HG03103 (cell line): ENCODE results near the gene EBF4.
"Not testable (repeated sequence)": the region's sequence is repeated elsewhere in the genome, so short reads cannot be mapped to it uniquely, and the experiment has no call there.

ENCODE experiments used
- ATAC-seq: cut with Tn5 transposase; IDR thresholded peaks from one replicate; pipeline ENCODE4 v1.9.1; 2021; ENCODE audit warnings: low read depth; ENCODE audit not compliant: unreplicated experiment

Gene EBF4

DNA sequence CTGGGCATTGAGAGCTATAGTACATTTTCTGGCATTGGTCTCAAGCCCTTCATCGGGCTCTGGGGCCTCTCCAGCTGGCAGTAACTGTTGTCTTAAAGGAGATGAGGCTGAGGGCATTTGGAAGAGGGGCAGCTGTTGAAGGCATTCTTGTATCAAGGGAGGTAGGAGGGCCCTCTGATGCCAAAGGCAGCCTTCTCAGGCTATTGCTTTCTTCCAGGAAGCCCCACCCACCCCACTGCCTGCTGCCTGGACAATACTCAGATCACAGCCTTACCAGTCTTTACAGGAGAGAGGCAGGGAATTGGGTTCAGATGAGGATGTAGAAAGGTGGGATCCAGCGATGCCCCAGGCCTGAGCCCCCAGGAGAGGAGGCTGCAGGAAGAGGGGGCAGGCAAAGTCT lies 61.8 kb downstream of the EBF4 start:
- no peak for ATAC-seq

DNA sequence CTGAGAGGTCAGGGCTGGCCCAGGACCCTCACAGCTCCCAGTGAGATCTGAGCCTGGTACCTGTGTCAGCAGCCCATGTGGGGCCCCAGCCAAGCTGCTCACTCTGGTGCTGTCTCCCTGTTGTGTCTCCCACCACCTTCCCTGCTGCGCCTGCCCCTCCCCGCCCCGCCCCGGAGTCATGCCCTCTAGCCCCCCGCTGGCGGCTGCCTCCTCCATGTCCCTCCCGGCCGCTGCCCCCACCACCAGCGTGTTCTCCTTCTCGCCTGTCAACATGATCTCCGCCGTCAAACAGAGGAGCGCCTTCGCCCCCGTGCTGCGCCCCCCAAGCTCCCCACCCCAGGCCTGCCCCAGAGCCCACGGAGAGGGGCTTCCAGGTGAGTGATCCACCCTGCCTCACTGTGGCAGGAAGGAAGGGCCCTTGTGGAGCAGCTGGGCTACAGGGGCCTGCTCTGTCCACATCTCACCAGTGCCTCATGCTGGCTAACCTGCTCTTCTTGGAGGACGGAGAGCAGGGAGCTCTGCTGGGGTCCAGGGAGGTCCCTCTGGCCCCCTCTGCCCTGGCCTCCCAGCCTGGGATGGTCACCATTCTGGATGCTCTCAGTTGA lies 63.0 kb downstream of the EBF4 start:
- ATAC-seq = no peak

DNA sequence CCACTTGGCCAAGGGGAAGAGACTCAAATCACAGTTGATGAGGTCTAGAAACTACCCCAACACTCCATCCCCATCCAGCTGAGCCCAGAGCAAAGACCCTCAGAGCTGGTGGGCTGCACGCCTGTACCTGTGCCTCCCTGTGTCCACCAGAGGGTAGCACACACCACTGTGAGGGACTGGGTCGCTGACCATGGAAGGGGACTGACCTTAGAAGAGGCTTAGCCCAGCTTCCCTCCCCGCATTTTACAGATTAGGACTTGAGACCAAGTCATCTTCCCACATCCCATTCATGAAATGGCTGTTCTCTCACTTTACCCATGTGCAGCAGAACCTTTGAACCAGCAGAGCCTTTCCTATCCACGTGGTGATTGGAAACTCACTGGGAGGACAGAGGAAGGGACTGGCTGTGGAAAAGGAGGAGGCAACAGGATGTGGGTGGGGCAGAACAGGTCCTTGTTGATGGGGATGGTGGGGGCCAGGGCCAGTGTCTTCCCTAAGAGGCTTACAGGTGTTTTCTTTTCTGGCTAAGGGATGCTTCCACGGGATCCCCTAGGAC lies 63.6 kb downstream of the EBF4 start:
- no peak for ATAC-seq

DNA sequence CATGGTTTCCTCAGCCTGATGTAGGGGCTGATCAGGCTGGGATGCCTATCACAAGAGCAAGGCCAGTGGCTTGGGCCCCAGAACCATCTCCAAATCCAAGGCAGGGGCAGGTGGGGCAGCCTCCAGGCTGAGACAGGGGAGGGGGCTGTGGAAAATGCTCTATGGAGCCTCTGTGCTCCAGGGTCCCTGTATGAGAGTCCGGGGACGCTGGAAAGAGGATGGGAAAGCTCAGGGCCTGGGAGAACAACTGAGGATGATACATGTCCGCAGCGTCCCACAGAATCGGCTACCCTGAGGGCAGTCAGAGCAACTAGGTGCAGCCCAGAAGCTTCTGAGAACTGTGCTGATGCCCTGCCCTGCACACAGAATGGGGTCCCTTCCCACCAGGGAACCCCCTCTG lies 64.4 kb downstream of the EBF4 start:
- ATAC-seq = no peak

DNA sequence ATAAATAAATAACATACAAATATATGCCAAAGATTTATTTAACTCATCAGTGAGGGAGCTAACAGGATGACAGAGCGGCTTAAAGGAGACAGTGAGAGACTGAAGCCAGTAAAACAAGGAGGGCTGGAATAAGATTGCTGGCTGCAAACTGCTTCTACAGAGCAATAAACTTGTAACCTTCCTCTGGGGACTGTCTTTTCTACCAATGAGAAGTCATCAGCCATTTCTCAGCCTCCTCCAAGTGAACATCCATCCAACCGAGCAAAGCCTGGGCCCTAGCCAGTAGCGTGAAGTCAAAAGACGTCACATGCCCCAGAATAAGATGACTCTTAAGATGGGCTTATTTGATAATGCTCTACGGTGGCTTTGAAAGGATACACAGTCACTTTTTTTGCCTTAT lies 65.4 kb downstream of the EBF4 start:
- ATAC-seq = no peak

DNA sequence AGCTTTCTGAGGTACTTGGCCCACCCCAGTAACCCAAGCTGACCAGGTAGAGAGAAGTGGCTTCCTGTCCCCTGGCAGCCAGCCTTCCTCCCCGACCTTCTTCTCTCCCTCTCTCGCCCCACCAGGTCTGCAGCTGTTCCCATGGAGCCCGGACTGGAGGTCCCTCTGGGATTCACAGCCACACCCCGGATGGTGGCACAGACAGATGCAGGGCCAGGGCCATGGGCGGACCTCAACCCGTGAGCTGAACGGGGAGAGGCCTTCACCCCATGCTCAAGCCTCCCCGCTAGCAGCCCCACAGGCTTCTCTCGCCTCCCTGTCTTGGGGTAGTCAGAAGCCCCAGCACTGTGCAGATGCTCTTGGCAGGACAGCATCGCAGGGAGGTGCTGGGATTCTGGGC lies 66.6 kb downstream of the EBF4 start:
- ATAC-seq = no peak

DNA sequence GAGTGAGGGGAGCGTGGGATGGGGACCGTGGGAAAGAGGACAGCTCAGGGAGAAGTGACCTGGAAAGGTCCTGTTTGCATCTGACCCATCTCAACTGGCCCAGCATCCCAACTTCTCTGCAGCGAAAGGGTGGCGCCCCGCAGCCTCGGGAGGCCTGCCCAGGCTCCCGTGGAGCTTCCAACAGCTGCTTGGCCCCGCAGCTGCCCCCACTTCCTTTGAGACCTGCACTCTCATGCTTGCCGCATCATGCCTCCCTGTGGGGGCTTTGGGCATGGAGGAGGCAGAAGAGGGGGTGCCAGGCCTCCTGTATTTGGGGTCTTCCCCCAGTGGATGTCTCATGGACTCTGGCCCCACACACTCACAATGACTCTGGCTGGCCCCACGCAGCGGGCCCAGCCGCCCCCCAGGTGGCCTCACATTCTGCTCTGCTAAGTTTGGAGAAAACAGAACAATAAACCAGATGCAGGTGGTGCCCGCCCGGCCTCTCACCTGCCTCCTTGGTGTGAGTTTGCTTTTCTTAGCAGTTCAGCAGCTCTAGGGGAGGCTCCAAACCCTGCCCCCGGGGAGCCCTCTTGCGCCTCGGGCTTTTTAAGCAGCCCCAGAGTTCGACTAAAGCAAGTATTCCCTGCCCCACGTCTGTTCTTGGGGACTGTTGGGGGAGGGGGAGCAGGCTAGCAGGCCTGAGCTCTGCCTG lies 67.2 kb downstream of the EBF4 start:
- ATAC-seq = no peak

DNA sequence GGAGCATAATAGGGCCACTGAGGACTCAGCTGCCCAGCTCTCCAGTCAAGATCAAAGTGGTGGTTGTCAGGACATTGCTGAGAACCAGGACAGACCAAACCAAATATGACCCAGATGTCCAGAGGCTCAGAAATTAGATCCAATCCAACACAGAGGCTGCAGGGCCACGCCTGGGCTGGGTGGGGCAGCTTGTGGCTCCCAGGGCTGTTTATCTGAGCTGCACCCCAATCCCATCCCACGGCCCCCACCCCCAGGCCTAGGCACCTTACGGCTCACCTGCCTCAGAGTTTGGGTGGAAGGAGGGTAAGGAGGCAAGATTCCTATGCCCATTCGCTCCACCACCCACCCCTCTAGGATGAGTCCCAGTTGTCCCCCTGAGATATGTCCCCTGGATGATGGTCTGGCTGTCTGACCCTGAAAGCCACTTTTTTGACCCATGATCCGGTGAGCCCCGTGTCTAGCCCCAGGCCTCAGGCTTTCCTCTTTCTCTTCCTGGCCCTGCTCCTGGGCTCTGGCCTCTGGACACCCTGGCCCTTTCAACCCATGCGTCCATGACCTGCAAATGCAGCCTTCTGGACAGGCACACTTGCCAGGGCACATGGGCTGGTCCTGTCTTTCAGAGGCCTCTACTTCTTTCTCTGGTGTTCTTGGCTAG lies 67.8 kb downstream of the EBF4 start:
- ATAC-seq = no peak

DNA sequence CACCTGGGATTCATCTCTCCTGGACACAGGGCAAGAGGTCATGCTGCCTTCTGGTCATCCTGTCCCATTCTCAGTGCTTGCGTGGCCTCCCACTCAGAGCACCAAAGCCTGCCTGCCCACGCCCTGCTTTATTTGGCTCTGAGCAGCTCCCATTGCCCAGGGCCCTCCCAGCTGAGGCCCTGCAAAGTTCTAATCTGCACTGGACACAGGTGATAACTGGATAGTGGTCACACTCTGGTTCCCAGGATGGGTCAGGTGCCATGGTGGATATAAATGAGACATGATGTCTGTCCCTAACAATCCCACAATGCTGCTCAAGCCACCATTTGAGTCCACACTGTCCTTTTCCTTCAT lies 68.3 kb downstream of the EBF4 start:
- ATAC-seq = no peak

DNA sequence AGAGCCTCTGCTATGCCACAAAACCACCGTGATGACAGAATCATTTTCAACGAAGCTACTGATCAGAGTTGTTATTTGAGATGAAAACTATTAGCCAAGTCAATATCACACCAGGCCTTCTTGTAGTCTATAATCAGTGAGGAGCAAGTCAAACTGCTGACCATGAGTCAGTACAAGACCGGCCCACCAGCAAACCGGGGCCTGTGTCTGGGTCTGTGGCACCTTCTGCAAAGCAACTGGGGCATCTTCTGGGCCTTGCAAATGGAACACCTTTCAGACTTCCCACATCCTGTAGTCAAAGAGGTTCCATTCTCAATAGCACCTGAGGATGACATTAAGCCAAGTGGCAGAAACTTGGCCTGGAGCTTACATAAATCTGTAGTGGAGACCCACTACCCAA lies 69.3 kb downstream of the EBF4 start:
- ATAC-seq = no peak

DNA sequence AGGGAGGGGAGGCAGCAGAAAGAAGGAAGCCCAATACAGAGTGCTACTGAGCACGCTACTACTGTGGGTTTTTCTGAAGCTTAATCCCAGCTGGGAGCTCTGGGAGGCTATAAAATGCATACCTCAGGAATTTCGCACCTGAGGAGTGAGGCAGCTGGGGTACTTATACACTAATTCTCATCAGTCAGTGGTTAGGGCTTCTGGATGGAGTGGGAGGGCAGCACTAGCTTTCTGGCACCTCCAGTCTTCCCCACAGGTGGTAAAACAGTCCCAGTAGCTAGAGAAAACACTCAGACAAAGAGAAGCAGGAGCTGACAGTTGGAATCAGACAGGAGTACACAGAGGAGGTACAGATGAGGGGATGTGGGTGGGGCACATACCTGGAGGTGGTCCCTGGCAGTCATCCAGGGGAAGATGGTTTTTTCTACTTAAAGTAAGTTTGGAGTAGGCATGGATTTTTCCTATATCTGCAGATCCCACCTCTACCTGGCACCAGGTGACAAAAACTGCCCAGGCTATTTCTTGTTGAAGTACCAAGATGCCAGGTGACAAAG lies 70.1 kb downstream of the EBF4 start:
- ATAC-seq = no peak

DNA sequence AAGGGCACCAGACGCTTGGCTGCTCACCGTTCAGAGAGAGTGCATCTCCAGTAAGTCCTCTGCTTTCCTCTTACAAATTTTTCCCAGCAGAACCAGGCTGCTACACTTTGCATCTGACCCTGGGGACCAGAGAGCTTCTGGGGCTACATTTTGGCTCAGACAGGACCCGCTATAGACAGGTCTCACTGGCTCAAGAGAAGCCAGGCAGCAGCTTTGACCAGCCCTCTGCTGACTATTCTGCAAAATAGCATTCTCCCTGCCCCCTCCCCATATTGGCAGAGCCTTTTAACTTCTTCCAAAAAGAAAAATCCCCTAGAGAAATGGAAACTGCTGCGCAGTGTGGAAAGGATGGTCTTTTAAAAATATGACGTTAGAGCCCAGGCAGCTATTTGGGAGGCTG lies 70.6 kb downstream of the EBF4 start:
- ATAC-seq = no peak

DNA sequence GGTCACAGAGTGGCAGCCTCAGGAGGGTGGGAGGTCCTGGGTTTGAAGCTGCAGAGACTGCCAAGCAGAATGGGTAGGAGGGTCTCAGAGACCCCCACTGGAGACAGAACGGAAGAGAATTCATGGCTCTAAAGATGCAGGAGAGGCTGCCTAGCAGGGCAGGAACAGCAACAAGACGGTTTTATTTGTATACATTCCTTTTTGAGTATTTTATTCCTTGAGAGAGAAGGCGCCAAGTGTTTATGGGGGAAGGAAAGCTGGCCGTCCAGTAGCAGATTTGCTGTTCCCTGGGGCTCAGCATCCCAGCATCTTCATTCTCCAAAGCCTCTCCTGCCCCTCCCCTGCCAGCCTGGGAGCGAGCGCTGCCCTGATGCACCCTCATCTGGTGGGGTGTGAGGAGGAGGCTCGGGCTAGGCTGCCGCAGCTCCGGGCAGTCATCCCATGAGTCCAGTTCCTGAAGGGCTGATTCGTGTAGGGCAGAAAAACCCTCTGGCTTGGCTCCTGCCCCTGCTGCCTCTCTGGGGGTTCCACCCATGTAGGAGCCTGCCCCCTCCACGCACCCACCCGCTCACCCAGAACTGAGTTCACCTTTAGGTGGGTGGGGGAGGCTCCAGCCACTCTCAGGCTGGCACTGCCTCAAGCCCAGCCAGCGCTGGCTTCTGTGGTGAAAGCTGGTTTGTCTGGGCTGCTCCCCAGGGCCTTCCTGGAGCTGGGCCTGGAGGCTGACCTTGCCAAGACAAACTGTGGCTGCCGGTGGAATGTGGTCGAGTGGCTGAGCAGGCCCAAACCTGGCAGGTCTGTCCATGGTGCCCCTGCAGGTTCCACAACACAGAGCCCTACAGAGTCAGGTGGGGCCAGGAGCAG lies 75.4 kb downstream of the EBF4 start:
- ATAC-seq = no peak

DNA sequence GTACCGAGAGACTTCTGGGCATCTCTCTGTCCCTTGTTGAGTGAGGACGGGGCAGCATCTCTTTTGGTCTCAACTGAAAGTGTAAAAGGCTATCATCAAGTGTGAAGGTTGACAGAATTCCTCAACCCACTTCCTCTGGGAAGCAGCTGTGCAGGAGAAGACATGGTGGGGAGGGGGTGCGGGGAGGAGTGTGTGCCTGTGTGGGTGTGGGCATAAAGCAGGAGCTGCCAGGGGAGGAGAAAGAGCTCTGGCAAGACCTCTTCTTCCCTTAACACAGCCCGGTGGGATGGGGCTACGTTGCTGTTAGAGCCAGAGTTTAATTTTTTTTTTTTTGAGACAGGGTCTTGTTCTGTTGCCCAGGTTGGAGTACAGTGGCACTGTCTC lies 76.0 kb downstream of the EBF4 start:
- ATAC-seq = no peak

DNA sequence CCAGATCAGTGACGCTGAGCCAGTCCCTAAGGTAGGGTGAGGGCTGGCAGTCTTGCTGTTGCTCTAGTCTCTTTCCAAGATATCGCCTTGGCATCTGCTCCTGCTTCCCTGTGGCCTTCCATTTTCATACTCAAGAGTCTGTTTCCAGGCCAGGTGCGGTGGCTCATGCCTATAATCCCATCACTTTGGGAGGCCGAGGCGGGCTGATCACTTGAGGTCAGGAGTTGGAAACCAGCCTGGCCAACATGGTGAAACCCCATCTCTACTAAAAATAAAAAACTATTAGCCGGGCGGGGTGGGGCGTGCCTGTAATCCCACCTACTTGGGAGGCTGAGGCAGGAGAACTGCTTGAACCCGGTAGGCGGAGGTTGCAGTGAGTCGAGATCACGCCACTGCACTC lies 77.5 kb downstream of the EBF4 start:
- not testable (repeated sequence) for ATAC-seq

DNA sequence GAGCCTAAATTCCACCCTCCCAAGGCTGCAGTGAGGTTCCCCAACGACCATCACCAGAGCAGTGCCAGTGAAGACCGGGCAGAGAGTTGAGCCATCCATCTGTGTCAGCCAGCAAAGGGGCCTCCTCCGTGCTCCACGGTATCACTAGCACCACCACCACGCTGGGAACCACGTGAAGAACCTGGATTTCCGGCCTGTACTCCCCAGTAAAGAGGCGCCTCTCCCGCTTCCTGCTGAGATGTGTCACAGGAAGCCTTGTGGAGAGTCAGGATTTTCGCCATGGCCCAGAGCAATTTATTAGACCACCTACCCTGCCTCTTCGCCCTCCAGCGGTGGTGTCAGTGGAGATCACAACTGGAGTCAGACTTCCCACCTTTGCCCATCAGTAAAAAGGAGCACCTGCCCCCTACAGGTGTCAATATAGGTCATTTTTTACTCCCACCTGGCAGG lies 79.1 kb downstream of the EBF4 start:
- ATAC-seq = no peak

DNA sequence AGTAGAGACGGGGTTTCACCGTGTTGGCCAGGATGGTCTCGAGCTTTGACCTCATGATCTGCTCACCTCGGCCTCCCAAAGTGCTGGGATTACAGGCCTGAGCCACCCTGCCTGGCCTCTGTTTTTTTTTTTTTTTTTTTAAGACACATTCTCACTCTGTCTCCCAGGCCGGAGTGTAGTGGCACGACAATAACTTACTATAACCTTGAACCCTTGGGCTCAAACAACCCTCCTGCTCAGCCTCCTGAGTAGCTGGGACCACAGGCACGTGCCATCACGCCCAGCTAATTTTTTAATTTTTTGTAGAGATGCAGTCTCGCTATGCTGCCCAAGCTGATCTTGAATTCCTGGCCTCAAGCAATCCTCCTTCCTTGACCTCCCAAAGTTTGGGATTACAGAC lies 81.2 kb downstream of the EBF4 start:
- ATAC-seq = no peak

DNA sequence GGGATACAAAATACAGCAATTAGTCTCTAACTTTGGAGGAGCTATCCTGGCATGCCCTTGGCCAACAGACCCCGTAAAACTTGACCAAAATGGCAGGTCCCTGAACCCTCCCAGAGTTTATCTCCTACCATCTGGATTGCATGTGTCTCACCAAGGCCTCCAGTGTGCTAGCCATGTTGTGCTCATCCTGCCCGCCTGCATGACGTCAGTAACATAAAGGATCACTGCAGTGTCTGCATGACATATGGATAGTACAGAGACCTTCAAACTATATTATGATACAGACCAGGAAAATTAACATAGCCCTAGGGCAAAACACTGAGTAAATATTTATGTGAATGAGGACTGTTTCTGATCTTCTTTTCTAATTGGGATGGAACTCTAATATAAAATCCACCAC lies 82.6 kb downstream of the EBF4 start:
- no peak for ATAC-seq

DNA sequence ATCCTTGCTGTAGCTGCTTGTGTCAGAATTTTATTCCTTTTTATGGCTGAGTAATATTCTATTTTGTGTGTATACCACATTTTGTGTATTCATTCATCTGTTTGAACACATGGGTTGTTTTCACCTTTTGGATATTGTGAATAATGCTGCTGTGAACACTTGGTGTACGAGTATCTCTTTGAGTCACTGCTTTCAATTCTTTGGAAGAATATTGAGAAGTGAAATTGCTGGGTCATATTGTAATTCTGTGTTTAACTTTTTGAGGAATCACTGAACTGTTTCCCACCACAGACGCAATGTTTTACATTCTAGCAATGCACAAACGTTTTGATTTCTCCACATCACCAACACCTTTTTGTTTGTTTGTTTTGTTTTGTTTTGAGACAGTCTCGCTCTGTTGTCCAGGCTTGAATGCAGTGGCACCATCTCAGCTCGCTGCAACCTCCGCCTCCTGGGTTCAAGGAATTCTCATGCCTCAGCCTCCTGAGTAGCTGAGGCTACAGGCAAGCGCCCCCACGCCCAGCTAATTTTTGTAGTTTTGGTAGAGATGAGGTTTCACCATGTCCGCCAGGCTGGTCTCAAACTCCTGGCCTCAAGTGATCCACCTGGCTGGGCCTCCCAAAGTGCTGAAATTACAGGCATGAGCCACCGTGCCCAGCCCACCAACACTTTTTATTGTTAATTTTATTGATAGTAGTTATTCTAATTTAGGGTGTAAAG lies 86.2 kb downstream of the EBF4 start:
- ATAC-seq = no peak

DNA sequence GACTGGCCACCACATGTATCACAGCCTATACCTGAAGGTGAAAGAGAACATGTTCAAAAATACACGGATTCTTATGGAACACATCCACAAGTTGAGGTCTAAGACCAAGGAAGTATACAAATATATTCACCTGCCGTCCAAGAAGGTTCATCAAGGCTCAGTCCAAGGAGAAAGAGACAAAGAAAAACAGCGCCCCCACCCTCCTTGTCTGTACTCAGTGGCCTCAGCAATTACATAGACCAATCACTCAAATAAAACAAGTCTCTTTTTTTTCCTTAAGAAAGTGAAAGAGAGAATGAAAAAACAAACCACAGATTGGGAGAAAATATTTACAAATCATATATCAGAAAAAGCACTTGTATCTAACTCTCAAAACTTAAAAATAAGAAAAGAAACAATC lies 88.4 kb downstream of the EBF4 start:
- ATAC-seq = no peak
